ENCODE measurements around the gene CDK5RAP1.

- TF ChIP-seq CTCF (conservative IDR thresholded peaks at IDR 0.05; ENCODE audit: low read length): no peak
- no peak for TF ChIP-seq EZH2phosphoT487 (IDR thresholded peaks at IDR 0.05; ENCODE audit: borderline replicate concordance)
Observed at GRCh38 chr20:33418033-33418432, 16.7 kb upstream of the CDK5RAP1 start.

Measured in Loucy (cell line).